Transverse colon (tissue), 3 donors: Measurements from ENCODE around the gene EHMT1.

Experiments used
- POLR2A ChIP-seq: fragments of 450-650 bp; IDR thresholded peaks from one replicate; pipeline ENCODE4 v1.6.1; 2016; ENCODE audit warnings: antibody characterized with exemption, mild to moderate bottlenecking, moderate library complexity
- POLR2AphosphoS5 ChIP-seq, 3 donors: sonication (generic); formaldehyde crosslinking; IDR thresholded peaks; one replicate each; pipeline ENCODE4 v1.6.1; 2016; ENCODE audit warnings: antibody characterized with exemption in 3 of 3

DNA sequence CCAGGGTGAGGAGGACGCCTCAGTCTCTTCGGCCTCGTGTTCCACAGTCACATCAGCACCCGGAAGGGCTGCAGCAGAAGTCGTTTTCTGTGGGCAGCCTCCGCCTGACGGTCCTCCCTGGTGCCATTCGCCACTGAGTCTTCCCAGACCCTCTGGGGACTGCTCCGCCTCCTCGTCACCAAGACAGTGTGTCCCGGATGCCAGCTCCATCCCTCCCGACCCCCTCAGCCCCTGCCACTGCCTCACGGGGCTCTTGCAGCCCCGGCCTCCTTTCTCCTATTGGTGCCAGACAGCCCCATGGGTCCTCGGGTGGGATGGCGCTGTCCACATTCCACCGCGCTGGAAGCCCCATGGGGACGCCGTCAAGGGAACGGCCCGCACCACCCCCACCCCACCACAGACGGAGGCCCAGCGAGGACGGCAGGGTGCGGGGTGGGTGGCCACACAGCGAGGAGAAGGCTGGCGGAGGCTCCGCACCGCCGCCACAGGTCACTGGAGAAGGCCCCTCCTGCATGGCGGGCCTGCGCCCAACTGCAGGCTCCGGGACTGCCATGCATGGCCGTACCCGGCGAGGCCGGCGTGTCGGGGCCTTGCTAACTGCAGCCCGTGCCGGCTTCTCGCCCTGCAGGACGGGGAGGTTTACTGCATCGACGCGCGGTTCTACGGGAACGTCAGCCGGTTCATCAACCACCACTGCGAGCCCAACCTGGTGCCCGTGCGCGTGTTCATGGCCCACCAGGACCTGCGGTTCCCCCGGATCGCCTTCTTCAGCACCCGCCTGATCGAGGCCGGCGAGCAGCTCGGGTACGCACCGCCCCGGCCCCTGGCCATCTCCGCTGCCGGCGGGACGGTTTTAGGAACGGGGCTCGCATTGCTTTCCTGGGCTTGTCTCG lies 215.2 kb downstream of the EHMT1 start:
- TF ChIP-seq POLR2A (no peak), POLR2AphosphoS5 (IDR thresholded peaks at IDR 0.05) (no peak)
